ENCODE results near the gene KIF2A. TPM values are rescaled to one million over a fixed set of nuclear protein-coding genes. Genes with fewer than 3 reads are reported as not detected.
A peak's percentile ranks its signal among the peaks of the same experiment; 100 is the strongest.

The KIF2A gene
- total and polyA plus RNA-seq, 9 of the 15 experiments (the other 6 are each of a cell fraction or from before 2014, with no cell fraction given): 42.6 to 126 (median 77.6) TPM

GRCh38 chr5:62310426-62311143 is 4.6 kb downstream of the KIF2A start (continued):
- TF ChIP-seq CBX5 (IDR thresholded peaks at IDR 0.05; ENCODE audit: borderline replicate concordance, low read depth): no peak
- TF ChIP-seq ZNF318 (IDR thresholded peaks at IDR 0.05; ENCODE audit: borderline replicate concordance in 1 of 2, low read depth in 1 of 2): no peak
- no peak for TF ChIP-seq ZNF75A (CRISPR knock-in tag; IDR thresholded peaks at IDR 0.05)
- no peak for TF ChIP-seq ZFP1 (CRISPR knock-in tag; IDR thresholded peaks at IDR 0.05)
- TF ChIP-seq JUN (IDR thresholded peaks at IDR 0.05; ENCODE audit: borderline replicate concordance, low read depth, low read length): no peak
- TF ChIP-seq JUN (CRISPR knock-in tag; IDR thresholded peaks at IDR 0.05; ENCODE audit: borderline replicate concordance): no peak
- no peak for TF ChIP-seq HMGN3 (IDR thresholded peaks at IDR 0.05; ENCODE audit: borderline replicate concordance, extremely low read depth, insufficient read length, low read depth, low read length)
- no peak for TF ChIP-seq RAD21 (CRISPR knock-in tag; conservative IDR thresholded peaks at IDR 0.05 in 1 of 2, IDR thresholded peaks at IDR 0.05 in 1 of 2)
- TF ChIP-seq PRPF4 (IDR thresholded peaks at IDR 0.05; ENCODE audit: insufficient read depth, low read depth, low read length, poor library complexity, severe bottlenecking): no peak
- TF ChIP-seq KLF16 (IDR thresholded peaks at IDR 0.05): peak; percentile 64; the same call in 1 of the 2 replicates
- no peak for TF ChIP-seq ZNF398 (CRISPR knock-in tag; IDR thresholded peaks at IDR 0.05)
- TF ChIP-seq HOMEZ (CRISPR knock-in tag; IDR thresholded peaks at IDR 0.05): no peak
- peak; percentile 56 for TF ChIP-seq BRD9 (IDR thresholded peaks at IDR 0.05; ENCODE audit: low read depth, partially characterized antibody)
